HEK293 (cell line): ENCODE data around the gene MADD.

ENCODE experiments used
- CTCF ChIA-PET: fragments of 350-600 bp; formaldehyde crosslinking; extraction: SDS; loops from one replicate; lab custom pipeline; 2021; ENCODE audit warnings: antibody characterized with exemption; lab: Yijun Ruan, JAX
- POLR2A ChIA-PET: fragments of 300-600 bp; formaldehyde crosslinking; extraction: SDS; loops from one replicate; lab custom pipeline; 2020; ENCODE audit warnings: antibody characterized with exemption, inconsistent platforms; lab: Yijun Ruan, JAX
- H3K27ac ChIP-seq: fragments of 200-500 bp; sonication (Bioruptor generic); 2 replicates; pipeline ENCODE4 v1.5.1; 2014; ENCODE audit warnings: low read depth, low read length, control low read depth, inconsistent platforms; ENCODE audit errors: extremely low read depth
- H3K36me3 ChIP-seq, 2 experiments: fragments of 200-500 bp in 1 of 2; sonication (Bioruptor generic) in 1 of 2; 1 replicate in 1 of 2; 2 replicates in 1 of 2; pipeline ENCODE4 v1.5.1; 2014 to 2017; ENCODE audit warnings: inconsistent platforms in 2 of 2, low read length in 2 of 2; ENCODE audit not compliant: control insufficient read depth in 2 of 2, insufficient read depth in 1 of 2
- H3K4me1 ChIP-seq: fragments of 200-500 bp; sonication (Bioruptor generic); 2 replicates; pipeline ENCODE4 v1.5.1; 2014; ENCODE audit warnings: mild to moderate bottlenecking, low read length, inconsistent platforms; ENCODE audit not compliant: control insufficient read depth, insufficient read depth
- H3K4me3 ChIP-seq: 2 replicates; pipeline ENCODE4 v1.5.1; 2011; ENCODE audit warnings: low read depth, mild to moderate bottlenecking, control low read depth, low read length, moderate library complexity
- H3K9me3 ChIP-seq: fragments of 200-500 bp; sonication (Bioruptor generic); 2 replicates; pipeline ENCODE4 v1.5.1; 2014; ENCODE audit warnings: low read depth, low read length, inconsistent platforms; ENCODE audit not compliant: control insufficient read depth, insufficient read depth
- BCL11B ChIP-seq: fragments of 450-650 bp; formaldehyde crosslinking; IDR thresholded peaks from 2 replicates; pipeline ENCODE4 v1.5.1; 2016; ENCODE audit warnings: low read depth, missing biosample characterization, missing genetic modification characterization
- SP7 ChIP-seq: fragments of 450-650 bp; formaldehyde crosslinking; IDR thresholded peaks from 2 replicates; pipeline ENCODE4 v1.5.1; 2016; ENCODE audit warnings: missing biosample characterization, missing genetic modification characterization
- ZNF311 ChIP-seq: fragments of 450-650 bp; formaldehyde crosslinking; IDR thresholded peaks from 2 replicates; pipeline ENCODE4 v1.5.1; 2017; ENCODE audit warnings: missing biosample characterization, missing genetic modification characterization, borderline replicate concordance
- ZNF366 ChIP-seq: fragments of 450-650 bp; formaldehyde crosslinking; conservative IDR thresholded peaks from 2 replicates; pipeline ENCODE4 v1.5.1; 2016; ENCODE audit warnings: missing biosample characterization, missing genetic modification characterization
- TF ChIP-seq, protein P1 (sequence below): fragments of 450-650 bp; formaldehyde crosslinking; IDR thresholded peaks from 2 replicates; pipeline ENCODE4 v1.5.1; 2016; ENCODE audit warnings: missing biosample characterization, missing genetic modification characterization
- TF ChIP-seq, protein P2 (sequence below): fragments of 450-650 bp; formaldehyde crosslinking; IDR thresholded peaks from 2 replicates; pipeline ENCODE4 v1.5.1; 2017; ENCODE audit warnings: missing biosample characterization, missing genetic modification characterization
- TF ChIP-seq, protein P3 (sequence below): fragments of 450-650 bp; formaldehyde crosslinking; IDR thresholded peaks from 2 replicates; pipeline ENCODE4 v1.5.1; 2016; ENCODE audit warnings: missing biosample characterization, missing genetic modification characterization

The MADD gene

DNA sequence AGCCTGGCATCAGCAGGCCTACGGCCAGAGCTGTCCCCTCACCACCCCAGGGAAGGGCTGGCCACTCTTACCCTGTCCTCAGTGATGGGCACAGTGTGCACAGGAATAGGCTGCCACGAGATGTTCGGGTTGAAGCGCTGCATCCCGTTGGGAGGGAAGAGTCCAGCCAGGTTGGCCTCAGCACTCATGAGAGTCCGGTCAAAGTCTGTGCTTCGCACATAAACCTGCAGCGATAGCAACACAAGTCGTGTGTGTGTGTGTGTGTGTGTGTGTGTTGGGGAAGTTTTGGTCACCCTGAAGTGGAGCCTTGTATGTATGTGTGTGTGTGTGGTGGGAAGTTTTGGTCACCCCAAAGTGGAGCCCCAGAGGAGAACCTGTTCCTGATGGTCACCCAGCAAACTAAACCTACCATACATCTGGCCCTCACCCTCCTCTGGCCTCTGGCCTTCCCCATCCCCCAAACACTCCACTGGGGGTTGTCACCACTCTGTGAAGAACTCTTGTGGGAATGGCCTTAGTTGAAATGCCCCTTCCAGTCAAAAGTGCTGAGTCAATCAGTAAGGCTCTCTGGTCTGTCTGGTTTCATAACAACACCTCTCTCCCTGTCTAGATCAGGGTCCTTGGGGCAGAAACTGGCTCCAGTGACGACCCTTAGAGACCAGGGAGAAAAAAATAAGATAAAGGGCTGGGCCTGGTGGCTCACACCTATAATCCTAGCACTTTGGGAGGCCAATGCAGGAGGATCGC is 24.1 kb upstream of the MADD start:
- ChIA-PET CTCF (interaction anchor here (3.6 to 4.4 kb wide), 2 partner anchors 13 to 67 kb away, joined by 19 to 40 read pairs; partner anchors contain the start of gene NR1H3), POLR2A (interaction anchor here (1.0 to 6.7 kb wide), 3 partner anchors 12 to 30 kb away, joined by 3 to 61 read pairs (median 14); partner anchors contain the start of gene DDB2)
- peaks cover 9 to 60% of the 10 kb centered on the region in 2 experiments for H3K36me3 ChIP-seq

DNA sequence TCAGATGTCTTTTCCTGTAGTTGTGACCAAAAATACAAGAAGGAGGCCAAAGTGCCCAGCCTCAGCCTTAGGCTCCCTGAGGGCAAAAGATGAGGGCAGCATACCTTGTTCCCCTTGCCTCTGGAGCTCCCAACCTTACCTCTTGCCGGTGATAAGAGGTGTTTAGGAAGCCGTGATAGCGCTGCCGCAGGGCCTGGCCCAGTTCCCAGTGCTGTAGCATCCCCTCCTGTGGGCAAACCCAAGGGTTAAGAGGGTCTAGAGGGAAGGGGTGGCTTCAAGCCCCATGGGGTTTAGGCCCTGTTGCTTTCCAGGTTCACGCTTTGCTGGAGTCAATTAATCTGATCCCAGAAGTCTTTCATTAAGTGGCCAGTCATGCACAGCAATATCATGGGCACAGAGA is 22.4 kb upstream of the MADD start:
- ChIA-PET CTCF (interaction anchor here (0.6 to 4.4 kb wide), 8 partner anchors 11 to 551 kb away, joined by 3 to 40 read pairs (median 4); partner anchors contain the start of genes DDB2 and NR1H3), POLR2A (interaction anchor here (1.8 to 6.7 kb wide), 4 partner anchors 8 to 32 kb away, joined by 13 to 61 read pairs (median 36); partner anchors contain the start of gene DDB2)
- Histone ChIP-seq H3K4me3 (peak overlapping the region; percentile 10; the same call in 1 of the 2 replicates), H3K9me3 (no peaks in the 10 kb centered on the region), H3K36me3 (peaks cover 0 to 43% of the 10 kb centered on the region in 2 experiments; a peak in 2 of 3 replicates), H3K4me1 (no peaks in the 10 kb centered on the region), H3K27ac (no peak overlapping the region)
- TF ChIP-seq, protein P1, sequence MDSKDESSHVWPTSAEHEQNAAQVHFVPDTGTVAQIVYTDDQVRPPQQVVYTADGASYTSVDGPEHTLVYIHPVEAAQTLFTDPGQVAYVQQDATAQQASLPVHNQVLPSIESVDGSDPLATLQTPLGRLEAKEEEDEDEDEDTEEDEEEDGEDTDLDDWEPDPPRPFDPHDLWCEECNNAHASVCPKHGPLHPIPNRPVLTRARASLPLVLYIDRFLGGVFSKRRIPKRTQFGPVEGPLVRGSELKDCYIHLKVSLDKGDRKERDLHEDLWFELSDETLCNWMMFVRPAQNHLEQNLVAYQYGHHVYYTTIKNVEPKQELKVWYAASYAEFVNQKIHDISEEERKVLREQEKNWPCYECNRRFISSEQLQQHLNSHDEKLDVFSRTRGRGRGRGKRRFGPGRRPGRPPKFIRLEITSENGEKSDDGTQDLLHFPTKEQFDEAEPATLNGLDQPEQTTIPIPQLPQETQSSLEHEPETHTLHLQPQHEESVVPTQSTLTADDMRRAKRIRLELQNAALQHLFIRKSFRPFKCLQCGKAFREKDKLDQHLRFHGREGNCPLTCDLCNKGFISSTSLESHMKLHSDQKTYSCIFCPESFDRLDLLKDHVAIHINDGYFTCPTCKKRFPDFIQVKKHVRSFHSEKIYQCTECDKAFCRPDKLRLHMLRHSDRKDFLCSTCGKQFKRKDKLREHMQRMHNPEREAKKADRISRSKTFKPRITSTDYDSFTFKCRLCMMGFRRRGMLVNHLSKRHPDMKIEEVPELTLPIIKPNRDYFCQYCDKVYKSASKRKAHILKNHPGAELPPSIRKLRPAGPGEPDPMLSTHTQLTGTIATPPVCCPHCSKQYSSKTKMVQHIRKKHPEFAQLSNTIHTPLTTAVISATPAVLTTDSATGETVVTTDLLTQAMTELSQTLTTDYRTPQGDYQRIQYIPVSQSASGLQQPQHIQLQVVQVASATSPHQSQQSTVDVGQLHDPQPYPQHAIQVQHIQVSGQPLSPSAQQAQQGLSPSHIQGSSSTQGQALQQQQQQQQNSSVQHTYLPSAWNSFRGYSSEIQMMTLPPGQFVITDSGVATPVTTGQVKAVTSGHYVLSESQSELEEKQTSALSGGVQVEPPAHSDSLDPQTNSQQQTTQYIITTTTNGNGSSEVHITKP (tag by site-specific recombination): peak; percentile 12; the same call in 1 of the 2 replicates
- no peak for TF ChIP-seq SP7 (tag by site-specific recombination)

More for the DNA sequence above, 24.1 kb upstream of the MADD start:
- no peak overlapping the region for H3K27ac ChIP-seq
- no peaks in the 10 kb centered on the region for H3K9me3 ChIP-seq
- no peak overlapping the region for H3K4me3 ChIP-seq
- TF ChIP-seq, protein P2, sequence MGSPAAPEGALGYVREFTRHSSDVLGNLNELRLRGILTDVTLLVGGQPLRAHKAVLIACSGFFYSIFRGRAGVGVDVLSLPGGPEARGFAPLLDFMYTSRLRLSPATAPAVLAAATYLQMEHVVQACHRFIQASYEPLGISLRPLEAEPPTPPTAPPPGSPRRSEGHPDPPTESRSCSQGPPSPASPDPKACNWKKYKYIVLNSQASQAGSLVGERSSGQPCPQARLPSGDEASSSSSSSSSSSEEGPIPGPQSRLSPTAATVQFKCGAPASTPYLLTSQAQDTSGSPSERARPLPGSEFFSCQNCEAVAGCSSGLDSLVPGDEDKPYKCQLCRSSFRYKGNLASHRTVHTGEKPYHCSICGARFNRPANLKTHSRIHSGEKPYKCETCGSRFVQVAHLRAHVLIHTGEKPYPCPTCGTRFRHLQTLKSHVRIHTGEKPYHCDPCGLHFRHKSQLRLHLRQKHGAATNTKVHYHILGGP (tag by site-specific recombination): no peak
- TF ChIP-seq, protein P3, sequence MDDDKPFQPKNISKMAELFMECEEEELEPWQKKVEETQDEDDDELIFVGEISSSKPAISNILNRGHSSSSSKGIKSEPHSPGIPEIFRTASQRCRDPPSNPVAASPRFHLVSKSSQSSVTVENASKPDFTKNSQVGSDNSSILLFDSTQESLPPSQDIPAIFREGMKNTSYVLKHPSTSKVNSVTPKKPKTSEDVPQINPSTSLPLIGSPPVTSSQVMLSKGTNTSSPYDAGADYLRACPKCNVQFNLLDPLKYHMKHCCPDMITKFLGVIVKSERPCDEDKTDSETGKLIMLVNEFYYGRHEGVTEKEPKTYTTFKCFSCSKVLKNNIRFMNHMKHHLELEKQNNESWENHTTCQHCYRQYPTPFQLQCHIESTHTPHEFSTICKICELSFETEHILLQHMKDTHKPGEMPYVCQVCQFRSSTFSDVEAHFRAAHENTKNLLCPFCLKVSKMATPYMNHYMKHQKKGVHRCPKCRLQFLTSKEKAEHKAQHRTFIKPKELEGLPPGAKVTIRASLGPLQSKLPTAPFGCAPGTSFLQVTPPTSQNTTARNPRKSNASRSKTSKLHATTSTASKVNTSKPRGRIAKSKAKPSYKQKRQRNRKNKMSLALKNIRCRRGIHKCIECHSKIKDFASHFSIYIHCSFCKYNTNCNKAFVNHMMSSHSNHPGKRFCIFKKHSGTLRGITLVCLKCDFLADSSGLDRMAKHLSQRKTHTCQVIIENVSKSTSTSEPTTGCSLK: no peak
- H3K4me1 ChIP-seq: no peaks in the 10 kb centered on the region

DNA sequence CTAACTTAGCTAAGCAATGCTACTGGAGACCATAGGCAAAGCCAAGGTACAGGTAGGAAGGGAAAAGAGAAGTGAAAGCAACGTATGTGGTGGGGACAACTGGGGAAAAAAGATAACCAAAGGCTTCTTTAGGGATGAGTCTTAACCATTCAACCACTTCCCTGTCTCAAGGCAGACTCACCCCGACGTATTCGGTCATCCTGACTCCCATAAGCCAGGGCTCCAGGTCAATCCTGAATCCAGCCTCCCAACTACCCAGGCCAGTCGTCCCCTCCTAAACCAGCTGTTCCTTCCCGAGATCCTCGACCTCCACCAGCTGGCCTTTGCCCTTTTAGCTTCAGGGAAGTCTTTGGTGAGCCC is 21.6 kb upstream of the MADD start:
- TF ChIP-seq ZNF366 (tag by site-specific recombination) (peak; percentile 28; the same call in 1 of the 2 replicates), BCL11B (tag by site-specific recombination) (no peak), ZNF311 (tag by site-specific recombination) (no peak)
- TF ChIP-seq, all 188 proteins: peak for 1
- POLR2A ChIA-PET: interaction anchor here (0.7 to 6.7 kb wide), 21 partner anchors 9 to 107 kb away, joined by 3 to 61 read pairs (median 6); partner anchors contain the start of genes DDB2, MADD and NR1H3
- Histone ChIP-seq H3K36me3 (peaks cover 0 to 35% of the 10 kb centered on the region in 2 experiments; a peak in 2 of 3 replicates), H3K27ac (peak overlapping the region; percentile 50), H3K4me1 (no peaks in the 10 kb centered on the region), H3K4me3 (peak overlapping the region; percentile 72), H3K9me3 (no peaks in the 10 kb centered on the region)
- CTCF ChIA-PET: interaction anchor here (0.6 to 4.4 kb wide), 11 partner anchors 11 to 552 kb away, joined by 3 to 40 read pairs (median 4); partner anchors contain the start of genes DDB2, NR1H3 and PACSIN3
